OCI-LY7 (cell line): ENCODE measurements around the gene COL24A1. TPM values are rescaled to one million over a fixed set of nuclear protein-coding genes. Genes with fewer than 3 reads are reported as not detected.

Source experiments
- BruUV-seq: library from RNA; stranded (reverse); fragments of 400-500 nt; replicated peaks from 2 replicates; lab custom pipeline; 2021; lab: Mats Ljungman, UMichigan
- CTCF ChIA-PET: fragments of 300-600 bp; sonication (Branson Sonifier 250); formaldehyde crosslinking; loops from one replicate; lab custom pipeline; 2022; ENCODE audit warnings: antibody characterized with exemption; ENCODE audit not compliant: unreplicated experiment; lab: Charles Lee
- POLR2A ChIA-PET: fragments of 300-600 bp; sonication (Branson Sonifier 250); formaldehyde crosslinking; loops from one replicate; lab custom pipeline; 2022; ENCODE audit warnings: antibody characterized with exemption; lab: Charles Lee
- DNase-seq: peaks from one replicate; pipeline ENCODE4 v3.0.0-alpha.2; 2015; ENCODE audit warnings: low spot score
- H2AFZ ChIP-seq: fragments of 200-600 bp; sonication (generic), shearing (Covaris generic); 2 replicates; pipeline ENCODE4 v1.6.1; 2014; ENCODE audit warnings: mild to moderate bottlenecking, antibody characterized with exemption, low read length, moderate library complexity
- H3K27ac ChIP-seq: fragments of 200-600 bp; sonication (generic); 2 replicates; pipeline ENCODE4 v1.5.1; 2014; ENCODE audit warnings: mixed run types, low read depth, mild to moderate bottlenecking, moderate library complexity, low read length, inconsistent platforms; ENCODE audit not compliant: poor library complexity, severe bottlenecking
- H3K36me3 ChIP-seq: fragments of 200-600 bp; sonication (generic); 2 replicates; pipeline ENCODE4 v1.6.1; 2014; ENCODE audit warnings: mild to moderate bottlenecking, antibody characterized with exemption, low read length, moderate library complexity, mixed read lengths; ENCODE audit not compliant: insufficient read depth
- H3K4me1 ChIP-seq: fragments of 200-600 bp; sonication (generic); 2 replicates; pipeline ENCODE4 v1.5.1; 2014; ENCODE audit warnings: mild to moderate bottlenecking, low read length; ENCODE audit not compliant: insufficient read depth, poor library complexity, severe bottlenecking
- H3K4me2 ChIP-seq: fragments of 200-600 bp; sonication (generic); 2 replicates; pipeline ENCODE4 v1.6.1; 2014; ENCODE audit warnings: mild to moderate bottlenecking, low read length
- H3K4me3 ChIP-seq: fragments of 200-600 bp; sonication (generic); 2 replicates; pipeline ENCODE4 v1.5.1; 2014; ENCODE audit warnings: mild to moderate bottlenecking, low read depth, low read length; ENCODE audit not compliant: poor library complexity, severe bottlenecking
- H3K79me2 ChIP-seq: fragments of 200-600 bp; sonication (generic); 2 replicates; pipeline ENCODE4 v1.6.1; 2016; ENCODE audit warnings: low read depth, mild to moderate bottlenecking, low read length, moderate library complexity, mixed read lengths; ENCODE audit not compliant: insufficient read depth
- H3K9me2 ChIP-seq: fragments of 200-600 bp; sonication (generic); 2 replicates; pipeline ENCODE4 v1.6.1; 2016; ENCODE audit warnings: mild to moderate bottlenecking, low read length, mixed read lengths; ENCODE audit not compliant: insufficient read depth
- H3K9me3 ChIP-seq: fragments of 200-600 bp; sonication (generic); 2 replicates; pipeline ENCODE4 v1.6.1; 2014; ENCODE audit warnings: mild to moderate bottlenecking, mixed run types, low read length, mixed read lengths
- H4K20me1 ChIP-seq: fragments of 200-600 bp; sonication (generic); 2 replicates; pipeline ENCODE4 v1.6.1; 2014; ENCODE audit warnings: mild to moderate bottlenecking, antibody characterized with exemption, low read length, moderate library complexity, mixed read lengths; ENCODE audit not compliant: insufficient read depth
- CTCF ChIP-seq: fragments of 200-600 bp; sonication (generic); conservative IDR thresholded peaks from 2 replicates; pipeline ENCODE4 v1.5.1; 2014; ENCODE audit warnings: mild to moderate bottlenecking, antibody characterized with exemption, low read length, moderate library complexity, mixed read lengths
- EZH2phosphoT487 ChIP-seq: fragments of 200-600 bp; sonication (generic); IDR thresholded peaks from 2 replicates; pipeline ENCODE4 v1.6.1; 2018; ENCODE audit warnings: low read depth, borderline replicate concordance, mild to moderate bottlenecking, mixed run types, antibody characterized with exemption, low read length, moderate library complexity, mixed read lengths
- intact Hi-C: fragments of 100-400 bp; cut with micrococcal nuclease; formaldehyde crosslinking; loops from one replicate; pipeline ENCODE4 v1.10.0; 2022; ENCODE audit not compliant: unreplicated experiment
- total RNA-seq, 2 experiments: library from RNA; depleted of rRNA in 1 of 2; stranded (reverse); fragments of >200 nt in 1 of 2; shearing (Covaris generic) in 1 of 2; gene quantifications; 2 replicates each; pipeline ENCODE4 v1.2.3, GENCODE V29; 2014 to 2022

Gene COL24A1
- total RNA-seq, 2 experiments from 2014 or later = 0.06 to 0.23 TPM

- Histone ChIP-seq H3K9me2 (no peaks in the 10 kb centered on the region), H3K9me3 (no peaks in the 10 kb centered on the region), H3K4me1 (no peaks in the 10 kb centered on the region), H3K79me2 (no peaks in the 10 kb centered on the region), H4K20me1 (no peaks in the 10 kb centered on the region), H3K4me2 (no peak overlapping the region), H2AFZ (no peak overlapping the region), H3K27ac (no peak overlapping the region), H3K36me3 (no peaks in the 10 kb centered on the region), H3K4me3 (no peak overlapping the region)
- no peak for DNase-seq
- POLR2A ChIA-PET = no interaction called here
- BruUV-seq = no TSS peak
- TF ChIP-seq CTCF = no peak
- TF ChIP-seq EZH2phosphoT487 = no peak
- CTCF ChIA-PET = no interaction called here
- intact Hi-C loops = no loop called here
These were observed 86.8 kb downstream of the COL24A1 start for GRCh38 chr1:86069757-86070145.

DNA sequence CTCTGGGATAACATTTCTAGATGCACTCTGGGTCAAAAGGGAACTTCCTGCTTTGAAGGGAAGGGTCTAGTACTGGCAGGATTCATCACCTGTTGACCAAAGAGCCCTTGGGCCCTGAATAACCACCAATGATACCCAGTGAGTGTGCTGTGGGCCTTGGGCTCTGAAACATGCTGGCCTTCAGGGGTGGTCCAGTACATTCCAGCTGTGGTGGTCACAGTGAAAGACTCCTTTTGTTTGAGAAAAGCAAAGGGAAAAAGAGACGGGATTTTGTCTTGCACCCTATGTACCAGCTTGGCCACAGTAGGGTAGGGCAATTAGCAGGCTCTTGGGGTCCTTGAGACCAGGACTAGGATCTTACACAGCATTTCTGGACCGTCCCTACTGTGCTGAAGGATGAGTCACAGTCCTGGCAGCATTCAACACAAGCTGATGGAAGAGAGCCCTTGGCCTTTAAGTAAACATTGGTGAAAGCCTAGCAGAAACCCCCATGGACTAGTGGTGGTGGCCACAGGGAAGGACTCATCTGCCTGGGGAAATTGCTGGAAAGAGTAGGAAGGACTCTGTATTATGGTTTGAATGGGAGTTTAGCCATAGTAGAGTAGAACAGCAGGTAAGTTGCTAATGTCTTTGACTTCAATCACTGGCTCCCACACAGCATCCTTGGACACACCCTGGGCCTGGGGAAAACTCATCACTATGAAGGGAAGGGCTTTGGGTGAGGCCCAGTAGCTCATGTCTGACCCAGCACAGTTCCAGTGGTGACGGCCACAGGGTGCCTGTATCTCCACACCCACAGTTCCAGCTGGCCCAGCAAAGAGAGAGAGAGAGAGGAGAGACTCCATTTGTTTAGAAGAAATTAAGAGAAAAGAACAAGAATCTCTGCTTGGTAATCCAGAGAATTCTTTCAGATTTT, 87.5 kb downstream of the COL24A1 start:
- TF ChIP-seq CTCF (no peak), EZH2phosphoT487 (no peak)
- no peaks in the 10 kb centered on the region for H3K79me2 ChIP-seq
- ChIA-PET CTCF (no interaction called here), POLR2A (no interaction called here)
- no peaks in the 10 kb centered on the region for H3K9me3 ChIP-seq
- H3K36me3 ChIP-seq = no peaks in the 10 kb centered on the region
- intact Hi-C loops = no loop called here
- no peak overlapping the region for H2AFZ ChIP-seq
- H3K4me1 ChIP-seq = no peaks in the 10 kb centered on the region
- DNase-seq = no peak
- H3K4me3 ChIP-seq = no peak overlapping the region
- no peak overlapping the region for H3K4me2 ChIP-seq
- H3K27ac ChIP-seq = no peak overlapping the region
- BruUV-seq = no TSS peak
- H3K9me2 ChIP-seq = no peaks in the 10 kb centered on the region
- no peaks in the 10 kb centered on the region for H4K20me1 ChIP-seq

- Histone ChIP-seq H3K27ac (no peak overlapping the region), H3K36me3 (no peaks in the 10 kb centered on the region), H3K4me3 (no peak overlapping the region), H3K79me2 (no peaks in the 10 kb centered on the region), H3K9me2 (no peaks in the 10 kb centered on the region), H4K20me1 (no peaks in the 10 kb centered on the region), H3K4me1 (no peaks in the 10 kb centered on the region), H2AFZ (no peak overlapping the region), H3K9me3 (no peaks in the 10 kb centered on the region), H3K4me2 (no peak overlapping the region)
- TF ChIP-seq CTCF (no peak), EZH2phosphoT487 (no peak)
- ChIA-PET POLR2A (no interaction called here), CTCF (no interaction called here)
- BruUV-seq = no TSS peak
- intact Hi-C loops = no loop called here
- DNase-seq = no peak
These were observed 88.3 kb downstream of the COL24A1 start for GRCh38 chr1:86068271-86068721.
